ENCODE data around the gene HLA-B.

The HLA-B gene

GRCh38 chr6:31351401-31352309 lies 5.3 kb downstream of the HLA-B start:
- no peak for DNase-seq

GRCh38 chr6:31351033-31351380 lies 6.0 kb downstream of the HLA-B start:
- no peak for DNase-seq

GRCh38 chr6:31350196-31351032 lies 6.6 kb downstream of the HLA-B start:
- no peak for DNase-seq

GRCh38 chr6:31349301-31349700 lies 7.7 kb downstream of the HLA-B start:
- no peak for DNase-seq

DNA sequence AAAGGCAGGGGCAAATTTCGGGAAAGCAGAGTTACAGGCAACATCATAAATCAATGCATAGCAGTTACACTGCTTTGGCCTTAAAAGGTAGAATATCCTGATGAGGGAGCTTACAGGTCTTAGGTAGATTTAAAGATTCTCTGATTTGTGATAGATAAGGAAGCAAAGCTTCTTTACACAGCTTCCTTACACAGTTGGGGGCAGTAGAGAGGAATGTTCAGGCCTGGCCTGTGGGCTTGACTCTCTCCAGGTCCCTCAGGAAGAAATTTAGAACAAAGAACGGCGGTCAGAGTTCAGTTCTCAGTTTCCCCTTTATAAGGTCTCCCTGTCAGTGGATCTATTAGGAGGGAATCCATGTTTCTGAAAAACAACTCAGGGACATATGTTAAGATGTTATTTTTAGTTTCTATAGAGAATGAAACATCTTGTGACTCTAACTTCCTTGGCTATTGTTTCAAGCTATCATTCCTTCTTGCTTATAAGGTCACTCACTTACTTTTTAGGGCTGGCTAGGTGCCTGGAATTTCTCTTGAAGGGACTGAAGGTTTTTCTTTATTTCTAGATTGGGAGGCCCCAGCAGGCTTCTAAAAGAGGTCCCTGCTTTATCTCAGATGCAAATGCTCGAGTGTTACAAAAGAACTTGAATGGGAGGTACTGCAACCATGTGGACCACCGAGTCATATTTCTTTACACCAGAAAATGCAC lies 11.8 kb downstream of the HLA-B start:
- no peak for DNase-seq

DNA sequence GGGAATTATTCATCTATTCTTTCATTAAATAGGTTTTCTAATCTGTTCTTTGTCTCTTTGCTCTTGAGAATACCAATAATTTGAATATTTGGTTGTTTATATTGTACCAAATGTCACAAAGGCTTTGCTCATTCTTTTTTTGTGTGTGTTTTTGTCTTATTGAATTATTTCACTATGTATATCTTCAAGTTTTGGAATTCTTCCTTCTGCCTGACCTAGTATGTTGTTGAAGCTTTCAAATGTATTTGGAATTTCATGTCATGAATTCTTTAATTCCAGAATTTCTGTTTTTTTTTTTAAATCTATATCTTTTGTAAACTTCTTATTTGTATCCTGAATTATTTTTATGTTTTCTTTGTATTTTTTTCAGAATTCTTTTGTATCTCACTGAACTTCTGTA lies 16.8 kb downstream of the HLA-B start:
- no peak for DNase-seq

DNA sequence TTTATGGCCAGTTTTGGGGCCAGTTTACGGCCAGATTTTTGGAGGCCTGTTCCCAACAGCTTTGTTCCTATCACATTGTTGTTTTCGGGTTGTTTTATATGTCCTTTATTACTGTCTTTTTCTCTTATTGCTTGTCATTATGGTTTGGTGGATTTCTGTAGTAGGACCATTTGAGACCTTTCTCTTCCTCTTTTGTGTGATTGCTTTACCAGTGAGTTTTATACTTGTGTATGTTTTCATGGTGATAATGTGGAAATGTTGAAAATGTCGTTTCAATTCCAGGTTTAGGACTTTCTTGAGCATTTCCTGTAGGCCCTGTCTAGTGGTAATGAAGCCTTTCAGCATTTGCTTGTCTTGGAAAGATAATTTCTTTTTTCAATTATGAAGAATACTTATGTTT lies 17.8 kb downstream of the HLA-B start:
- no peak for DNase-seq

GRCh38 chr6:31336896-31337496 lies 20.0 kb downstream of the HLA-B start:
- DNase-seq = no peak

- DNase-seq = no peak
Measured at GRCh38 chr6:31332637-31333602, 24.1 kb downstream of the HLA-B start.

- no peak for DNase-seq
Measured at GRCh38 chr6:31328355-31328960, 28.5 kb downstream of the HLA-B start.

GRCh38 chr6:31321820-31322219 lies 35.2 kb downstream of the HLA-B start:
- DNase-seq = no peak

GRCh38 chr6:31321005-31321707 lies 35.8 kb downstream of the HLA-B start:
- DNase-seq = no peak

GRCh38 chr6:31317036-31317435 lies 39.9 kb downstream of the HLA-B start:
- DNase-seq = no peak

GRCh38 chr6:31309641-31310040 lies 47.3 kb downstream of the HLA-B start:
- DNase-seq = no peak

GRCh38 chr6:31308845-31309175 lies 48.2 kb downstream of the HLA-B start:
- no peak for DNase-seq

DNA sequence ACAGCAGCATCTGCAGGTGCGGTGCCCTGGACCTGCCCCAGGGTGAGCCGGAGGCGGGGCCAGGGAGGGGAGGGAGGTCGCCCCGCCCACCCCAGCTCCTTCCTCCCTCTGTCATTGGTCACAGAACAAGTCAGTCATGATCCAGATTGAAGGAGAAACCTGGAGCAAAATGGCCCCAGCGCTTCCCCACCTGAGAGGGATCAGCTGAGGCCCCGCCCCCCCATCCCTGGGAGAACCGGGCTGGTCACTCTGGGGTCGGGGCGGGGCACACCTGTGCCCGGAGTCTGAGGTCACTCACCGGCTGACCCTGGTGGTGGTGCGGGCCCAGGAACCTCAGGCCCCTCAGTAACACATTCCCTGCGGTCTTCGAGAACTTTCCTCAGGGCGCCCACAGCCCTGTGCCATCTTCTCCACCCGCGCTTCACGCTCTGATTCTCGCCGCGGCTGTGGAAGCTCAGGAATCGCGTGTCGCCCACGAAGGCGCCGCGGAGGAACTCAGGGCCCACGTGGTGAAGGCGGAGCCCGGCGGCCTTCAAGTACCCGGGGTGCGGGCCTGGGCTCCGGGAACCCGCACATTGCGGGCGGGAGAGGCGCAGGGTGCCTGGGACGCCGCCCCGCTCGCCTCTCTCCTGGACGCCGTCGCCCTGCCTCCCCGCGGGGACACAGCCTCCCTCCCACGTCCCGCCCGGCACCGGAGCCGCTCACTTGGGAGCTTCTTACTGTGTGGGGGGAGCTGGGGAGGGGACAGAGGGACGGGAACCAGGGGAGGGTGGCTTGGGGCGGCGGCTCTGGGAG lies 48.7 kb downstream of the HLA-B start:
- no peak for DNase-seq

DNA sequence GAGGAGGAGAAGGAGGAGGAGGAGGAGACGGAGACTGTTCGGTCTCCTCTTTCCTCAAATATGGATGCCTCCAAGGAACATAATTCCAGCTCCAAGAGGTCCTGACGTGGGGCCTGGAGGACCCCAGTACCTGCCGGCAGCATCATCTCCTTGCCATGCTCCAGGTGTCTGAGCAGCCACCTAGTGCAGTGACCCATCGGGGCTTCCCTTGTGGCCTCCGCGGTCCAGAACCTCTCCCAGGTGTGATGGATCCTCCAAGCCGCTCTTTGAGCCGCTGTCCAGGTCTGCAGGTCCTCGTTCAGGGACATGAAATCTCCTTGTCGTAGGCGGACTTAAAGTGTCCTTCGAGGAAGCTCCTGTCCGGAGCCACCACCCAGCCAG lies 49.3 kb downstream of the HLA-B start:
- DNase-seq = no peak

- no peak for DNase-seq
Measured at GRCh38 chr6:31305703-31306219, 51.2 kb downstream of the HLA-B start.

GRCh38 chr6:31304683-31305082 lies 52.3 kb downstream of the HLA-B start:
- DNase-seq = no peak

Data from NCI-H2227 treated with DMSO at 0.1 percent for 48 hours (cell line).